GM10248 (cell line): ENCODE data around the gene LRRC3.
"Not testable (repeated sequence)": the region's sequence is repeated elsewhere in the genome, so short reads cannot be mapped to it uniquely, and the experiment has no call there.

Source experiments
- CTCF ChIA-PET: fragments of 300-600 bp; sonication (Branson Sonifier 250); formaldehyde crosslinking; extraction: SDS; loops from one replicate; lab custom pipeline; 2021; ENCODE audit warnings: antibody characterized with exemption; lab: Yijun Ruan, JAX
- POLR2A ChIA-PET: fragments of 350-650 bp; sonication (Branson Sonifier 250); formaldehyde crosslinking; extraction: SDS; loops from one replicate; lab custom pipeline; 2020; ENCODE audit warnings: antibody characterized with exemption; lab: Yijun Ruan, JAX
- DNase-seq: peaks from one replicate; pipeline ENCODE4 v3.0.0; 2012; ENCODE audit errors: extremely low spot score
- TF ChIP-seq, protein P1 (sequence below): IDR thresholded peaks from 2 replicates; pipeline ENCODE4 v1.5.1; 2012; ENCODE audit warnings: mild to moderate bottlenecking, low read depth; ENCODE audit errors: extremely low read depth, missing control alignments, control extremely low read depth

LRRC3 gene

DNA sequence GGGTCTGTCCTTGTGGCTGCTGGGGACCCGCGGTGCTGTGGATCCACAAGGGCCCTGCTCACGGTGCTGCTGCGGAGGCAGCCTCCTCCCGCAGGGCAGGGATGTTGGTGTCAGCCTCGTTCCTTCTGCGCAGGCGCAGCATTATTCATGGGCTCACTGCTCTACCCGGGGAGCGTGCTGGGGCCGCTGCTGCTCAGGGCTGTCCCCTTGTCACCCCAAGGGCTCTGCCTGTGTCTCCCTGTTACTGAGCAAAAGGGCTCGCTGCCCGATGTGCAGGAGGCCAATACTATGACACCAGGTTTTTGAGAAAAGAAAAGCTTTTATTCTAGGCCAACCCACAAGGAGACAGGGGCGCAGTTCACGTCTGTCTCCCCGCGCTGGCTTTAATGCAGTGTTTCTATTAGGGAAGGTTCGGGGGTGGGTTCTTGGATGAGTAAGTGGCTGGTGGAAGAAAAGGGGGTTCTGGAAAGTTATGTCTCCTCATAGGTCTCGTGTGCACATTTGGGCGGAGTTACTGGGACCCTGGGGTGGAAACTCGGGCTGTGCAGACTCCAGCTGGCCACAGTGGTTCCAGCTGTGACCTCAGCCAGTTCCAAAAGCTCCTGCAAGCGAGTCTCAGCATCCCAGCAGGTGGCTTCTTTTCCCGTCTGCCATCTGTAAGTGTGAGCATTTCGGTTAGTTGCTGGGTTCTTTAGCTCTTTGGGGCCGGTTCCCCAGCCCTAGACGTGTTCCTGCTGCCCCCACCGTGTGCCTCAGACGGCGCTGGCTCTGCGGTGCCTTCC lies 40.8 kb upstream of the LRRC3 start:
- CTCF ChIA-PET, result no interaction called here
- TF ChIP-seq, protein P1, sequence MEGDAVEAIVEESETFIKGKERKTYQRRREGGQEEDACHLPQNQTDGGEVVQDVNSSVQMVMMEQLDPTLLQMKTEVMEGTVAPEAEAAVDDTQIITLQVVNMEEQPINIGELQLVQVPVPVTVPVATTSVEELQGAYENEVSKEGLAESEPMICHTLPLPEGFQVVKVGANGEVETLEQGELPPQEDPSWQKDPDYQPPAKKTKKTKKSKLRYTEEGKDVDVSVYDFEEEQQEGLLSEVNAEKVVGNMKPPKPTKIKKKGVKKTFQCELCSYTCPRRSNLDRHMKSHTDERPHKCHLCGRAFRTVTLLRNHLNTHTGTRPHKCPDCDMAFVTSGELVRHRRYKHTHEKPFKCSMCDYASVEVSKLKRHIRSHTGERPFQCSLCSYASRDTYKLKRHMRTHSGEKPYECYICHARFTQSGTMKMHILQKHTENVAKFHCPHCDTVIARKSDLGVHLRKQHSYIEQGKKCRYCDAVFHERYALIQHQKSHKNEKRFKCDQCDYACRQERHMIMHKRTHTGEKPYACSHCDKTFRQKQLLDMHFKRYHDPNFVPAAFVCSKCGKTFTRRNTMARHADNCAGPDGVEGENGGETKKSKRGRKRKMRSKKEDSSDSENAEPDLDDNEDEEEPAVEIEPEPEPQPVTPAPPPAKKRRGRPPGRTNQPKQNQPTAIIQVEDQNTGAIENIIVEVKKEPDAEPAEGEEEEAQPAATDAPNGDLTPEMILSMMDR, result no peak
- POLR2A ChIA-PET, result no interaction called here
- no peak for DNase-seq

DNA sequence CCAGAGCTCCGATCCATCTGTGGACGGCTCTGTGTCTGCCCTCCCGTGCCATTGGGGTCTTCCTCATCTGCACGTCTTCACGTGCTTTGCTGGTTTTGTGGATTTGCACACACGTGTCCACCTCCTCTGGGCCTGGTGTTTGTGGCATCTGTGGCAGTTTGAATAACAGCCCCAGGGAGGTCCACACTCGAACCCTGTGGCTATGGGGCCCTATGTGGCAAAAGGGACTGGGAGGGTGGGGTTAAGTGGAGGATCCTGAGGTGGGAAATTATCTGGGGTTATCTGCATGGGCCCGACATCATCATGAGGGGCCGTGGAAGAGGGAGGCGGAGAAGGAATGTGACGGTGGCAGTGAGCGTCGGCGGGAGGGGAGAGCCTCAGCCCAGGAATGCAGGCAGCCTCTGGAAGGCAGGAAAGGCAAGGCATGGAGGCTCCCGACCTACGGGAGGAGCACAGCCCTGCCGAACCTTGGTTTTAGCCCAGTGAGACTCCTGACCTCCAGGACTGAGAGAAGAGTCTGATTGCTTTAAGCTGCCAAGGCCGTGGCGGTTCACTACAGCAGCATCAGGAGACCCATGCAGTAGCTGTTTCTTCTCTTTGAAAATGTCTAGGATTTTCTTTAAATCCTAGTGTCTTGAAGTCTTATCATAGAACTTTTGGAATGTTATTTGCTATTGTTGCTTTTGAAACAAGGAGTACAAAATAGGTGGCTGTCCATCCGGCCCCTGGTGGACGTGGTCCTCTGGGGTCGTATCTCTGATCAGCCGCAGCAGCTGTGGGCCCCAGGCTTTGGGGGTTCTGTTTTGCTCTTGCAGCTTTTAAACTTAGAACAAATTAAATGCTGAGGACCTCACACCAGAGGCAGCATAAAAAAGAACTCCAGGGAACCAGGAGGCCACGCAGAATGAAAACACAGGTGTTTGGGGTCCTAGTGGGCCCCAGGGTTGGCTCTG lies 40.0 kb upstream of the LRRC3 start:
- ChIA-PET POLR2A (no interaction called here), CTCF (no interaction called here)
- no peak for DNase-seq
- TF ChIP-seq, protein P1, result no peak

DNA sequence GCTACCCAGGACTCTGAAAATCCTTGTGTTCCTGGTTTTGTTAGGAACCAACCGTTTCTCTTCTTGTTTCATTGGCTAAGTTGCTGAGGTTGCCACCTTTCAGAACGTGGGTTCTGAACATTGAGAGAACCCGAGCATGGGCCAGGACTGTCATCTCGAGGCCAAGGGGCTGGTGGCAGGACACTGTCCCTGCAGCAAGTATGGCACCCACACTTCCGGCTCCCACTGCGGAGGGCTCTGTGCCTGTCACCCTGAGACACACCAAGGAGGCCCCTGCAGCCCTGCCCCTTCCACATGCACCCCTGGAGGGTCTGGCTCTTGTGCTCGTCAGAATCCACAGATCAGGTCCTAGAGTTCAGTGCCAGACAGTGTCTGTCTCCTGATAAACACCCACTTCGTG lies 39.1 kb upstream of the LRRC3 start:
- DNase-seq, result no peak
- POLR2A ChIA-PET, result no interaction called here
- TF ChIP-seq, protein P1, result no peak
- CTCF ChIA-PET, result no interaction called here

DNA sequence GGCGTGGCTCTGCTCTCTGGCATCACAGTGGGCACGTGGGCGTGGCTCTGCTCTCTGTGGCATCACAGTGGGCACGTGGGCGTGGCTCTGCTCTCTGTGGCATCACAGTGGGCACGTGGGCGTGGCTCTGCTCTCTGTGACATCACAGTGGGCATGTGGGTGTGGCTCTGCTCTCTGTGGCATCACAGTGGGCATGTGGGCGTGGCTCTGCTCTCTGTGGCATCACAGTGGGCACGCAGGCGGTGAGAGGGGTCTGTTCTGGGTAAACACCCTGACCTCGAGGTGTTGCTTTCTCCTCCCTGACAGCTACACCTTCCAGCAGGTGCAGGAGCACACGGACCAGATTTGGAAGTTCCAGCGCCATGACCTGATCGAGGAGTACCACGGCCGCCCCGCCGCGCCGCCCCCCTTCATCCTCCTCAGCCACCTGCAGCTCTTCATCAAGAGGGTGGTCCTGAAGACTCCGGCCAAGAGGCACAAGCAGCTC lies 37.6 kb upstream of the LRRC3 start:
- DNase-seq, POLR2A ChIA-PET, CTCF ChIA-PET: not testable (repeated sequence)

DNA sequence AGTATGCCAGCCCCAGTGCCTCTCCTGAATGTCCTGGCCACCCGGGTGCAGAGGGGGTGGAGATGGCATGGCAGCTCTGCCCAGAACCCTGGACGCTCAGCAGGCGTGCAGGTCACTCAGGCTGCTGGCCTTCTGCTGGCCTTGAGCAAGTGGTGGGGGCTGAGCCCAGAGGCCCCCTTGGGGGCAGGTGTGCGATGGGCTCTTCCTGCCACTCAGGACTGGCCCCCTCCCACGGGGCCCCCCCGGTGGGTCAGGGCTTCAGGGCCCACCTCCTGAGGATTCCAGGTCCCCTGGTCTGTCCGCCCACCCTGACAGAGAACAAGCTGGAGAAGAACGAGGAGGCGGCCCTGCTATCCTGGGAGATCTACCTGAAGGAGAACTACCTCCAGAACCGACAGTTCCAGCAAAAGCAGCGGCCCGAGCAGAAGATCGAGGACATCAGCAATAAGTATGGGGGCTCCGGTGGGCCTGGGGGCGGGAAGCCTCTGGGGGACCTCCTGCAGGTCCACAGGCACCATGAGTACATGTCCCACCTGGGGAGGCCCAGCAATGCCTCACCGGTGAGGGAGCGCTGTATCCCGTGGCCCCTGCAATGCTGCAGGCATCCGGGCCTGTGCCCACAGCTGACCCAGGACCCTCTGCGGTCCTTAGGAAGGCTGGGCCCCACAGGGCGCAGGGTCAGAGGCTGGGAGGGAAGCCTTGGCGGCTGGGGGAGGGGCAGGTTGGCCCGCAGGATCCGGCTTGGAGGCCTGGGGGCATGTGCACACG lies 37.0 kb upstream of the LRRC3 start:
- TF ChIP-seq, protein P1, result no peak
- POLR2A ChIA-PET, result no interaction called here
- CTCF ChIA-PET, result no interaction called here
- no peak for DNase-seq

DNA sequence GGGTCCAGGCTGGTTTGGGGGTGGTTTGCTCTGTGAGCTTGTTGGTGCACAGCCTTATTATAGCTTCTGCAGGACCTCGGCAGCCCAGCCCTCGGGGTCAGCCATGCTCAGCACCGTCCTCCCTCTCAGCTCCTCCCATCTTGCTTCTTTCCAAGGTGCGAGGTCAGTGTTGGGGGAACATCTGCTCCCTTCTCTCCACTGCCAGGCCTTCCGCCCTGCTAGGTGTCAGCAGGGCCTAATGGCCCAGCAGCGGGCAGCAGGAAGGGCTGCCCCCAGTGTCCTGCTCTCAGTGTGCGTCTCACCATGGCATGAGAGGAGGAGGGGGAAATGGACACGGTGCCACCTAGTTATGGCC lies 36.5 kb upstream of the LRRC3 start:
- ChIA-PET POLR2A (no interaction called here), CTCF (no interaction called here)
- TF ChIP-seq, protein P1, result no peak
- no peak for DNase-seq
